GM18520 (cell line): ENCODE measurements around the gene SAFB2.
"Not testable (repeated sequence)": the region's sequence is repeated elsewhere in the genome, so short reads cannot be mapped to it uniquely, and the experiment has no call there.

ENCODE experiments used
- ATAC-seq: cut with Tn5 transposase; IDR thresholded peaks from one replicate; pipeline ENCODE4 v1.9.1; 2021; ENCODE audit not compliant: unreplicated experiment

Gene SAFB2

GRCh38 chr19:5608766-5609165 is 13.8 kb downstream of the SAFB2 start:
- ATAC-seq = not testable (repeated sequence)

- no peak for ATAC-seq
Measured at GRCh38 chr19:5608291-5608690, 14.3 kb downstream of the SAFB2 start.

GRCh38 chr19:5607318-5608275 is 15.0 kb downstream of the SAFB2 start:
- ATAC-seq = no peak

DNA sequence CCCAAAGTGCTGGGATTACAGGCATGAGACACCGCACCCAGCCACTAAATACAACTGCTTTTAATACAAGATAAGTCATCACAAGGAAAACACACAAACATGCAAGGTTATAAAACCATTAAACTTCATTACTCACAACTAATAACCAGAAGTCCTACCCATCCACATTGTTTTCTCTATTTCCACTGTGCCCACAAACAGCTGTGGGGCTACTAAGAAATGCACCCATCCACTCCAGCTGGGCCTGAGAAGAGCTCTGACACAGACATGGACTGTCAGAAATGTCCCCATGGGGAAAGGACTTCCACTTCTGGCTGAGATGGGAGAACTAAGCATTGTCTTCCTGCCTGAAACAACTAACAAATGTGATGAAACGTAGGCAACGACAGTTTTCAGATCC is 17.2 kb downstream of the SAFB2 start:
- ATAC-seq = no peak

GRCh38 chr19:5603626-5604025 is 18.9 kb downstream of the SAFB2 start:
- ATAC-seq = no peak

- no peak for ATAC-seq
Measured at GRCh38 chr19:5600797-5601196, 21.8 kb downstream of the SAFB2 start.

- ATAC-seq = no peak
Measured at GRCh38 chr19:5595745-5596144, 26.8 kb downstream of the SAFB2 start.

DNA sequence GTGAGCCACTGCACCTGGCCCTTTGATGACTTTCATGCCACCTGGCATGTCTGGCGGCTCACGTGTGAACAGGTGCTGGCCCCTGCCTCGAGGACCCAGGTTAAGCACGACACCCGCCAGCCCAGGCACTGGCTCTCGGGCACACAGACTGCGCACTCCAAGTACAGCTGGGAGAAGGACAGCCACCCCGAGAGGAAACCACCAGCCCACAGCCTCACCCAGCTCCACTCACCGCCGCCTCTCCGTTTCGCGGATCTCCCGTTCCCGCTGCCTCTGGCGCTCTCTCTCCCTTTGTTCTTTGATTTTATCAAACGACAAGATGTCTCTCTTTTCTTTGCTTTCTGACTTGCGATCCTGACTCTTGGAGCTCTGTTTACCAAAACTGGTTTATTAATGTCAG is 27.4 kb downstream of the SAFB2 start:
- ATAC-seq = no peak

DNA sequence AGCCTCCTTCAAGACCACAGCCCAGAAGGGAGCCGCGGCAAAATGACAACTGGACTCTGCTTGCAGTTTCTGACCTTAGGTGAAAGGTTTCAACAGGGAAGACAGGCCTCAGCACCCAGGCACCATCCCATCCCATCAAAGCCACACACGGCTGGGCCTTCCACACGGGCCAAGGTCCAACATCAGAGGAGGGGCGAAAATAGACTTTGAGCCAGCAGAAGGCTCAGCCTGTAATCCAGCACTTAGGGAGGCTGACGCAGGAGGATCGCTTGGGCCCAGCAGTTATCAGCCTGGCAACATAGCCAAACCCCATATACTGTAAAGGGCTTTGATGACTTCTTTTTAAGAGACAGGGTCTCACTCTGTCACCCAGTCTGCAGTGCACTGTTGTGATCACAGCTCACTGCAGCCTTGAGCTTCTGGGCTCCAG is 28.0 kb downstream of the SAFB2 start:
- ATAC-seq = no peak

DNA sequence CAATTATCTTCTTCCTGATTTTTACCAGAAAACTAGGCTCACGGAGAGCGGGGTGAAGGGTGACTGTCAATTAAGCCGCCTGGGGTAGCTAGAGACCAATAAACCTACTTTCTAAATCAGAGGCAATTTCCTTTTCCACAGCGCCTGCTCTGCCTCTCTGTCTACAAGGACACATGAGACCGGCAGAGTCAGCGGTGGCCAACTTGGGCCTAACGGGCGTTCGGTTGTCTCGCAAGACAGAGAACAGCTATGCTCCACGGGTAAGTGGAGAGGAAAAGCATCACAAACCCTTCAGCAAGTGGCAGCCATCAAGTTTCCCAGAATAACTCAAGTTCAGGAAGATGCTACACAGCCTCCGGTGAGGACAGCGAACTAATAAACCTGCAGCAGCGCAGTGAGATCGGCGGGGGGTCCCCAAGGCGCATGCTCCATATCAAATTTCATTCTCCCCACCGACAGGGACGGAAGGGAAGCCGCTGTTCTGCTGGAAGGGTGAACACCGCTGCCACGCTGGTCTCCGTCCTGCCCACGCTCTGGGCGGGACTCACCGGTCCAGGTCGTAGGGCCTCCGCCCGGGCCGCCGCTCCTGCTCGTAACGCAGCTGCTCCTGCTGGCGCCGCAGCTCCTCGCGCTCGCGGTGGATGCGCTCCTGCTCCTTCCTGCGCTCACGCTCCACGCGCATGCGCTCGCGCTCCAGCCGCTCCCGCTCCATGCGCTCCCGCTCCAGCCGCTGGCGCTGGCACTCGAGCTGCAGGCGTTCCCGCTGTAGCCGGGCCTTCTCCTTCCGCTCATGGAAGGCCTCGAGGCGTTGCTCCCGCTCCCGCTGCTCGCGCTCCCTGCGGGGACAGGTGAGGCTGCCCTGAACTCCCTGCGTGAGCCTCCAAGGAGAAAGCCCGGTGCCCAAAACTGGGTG is 29.0 kb downstream of the SAFB2 start:
- ATAC-seq = no peak

- ATAC-seq = no peak
Measured at GRCh38 chr19:5592531-5593342, 29.8 kb downstream of the SAFB2 start.

DNA sequence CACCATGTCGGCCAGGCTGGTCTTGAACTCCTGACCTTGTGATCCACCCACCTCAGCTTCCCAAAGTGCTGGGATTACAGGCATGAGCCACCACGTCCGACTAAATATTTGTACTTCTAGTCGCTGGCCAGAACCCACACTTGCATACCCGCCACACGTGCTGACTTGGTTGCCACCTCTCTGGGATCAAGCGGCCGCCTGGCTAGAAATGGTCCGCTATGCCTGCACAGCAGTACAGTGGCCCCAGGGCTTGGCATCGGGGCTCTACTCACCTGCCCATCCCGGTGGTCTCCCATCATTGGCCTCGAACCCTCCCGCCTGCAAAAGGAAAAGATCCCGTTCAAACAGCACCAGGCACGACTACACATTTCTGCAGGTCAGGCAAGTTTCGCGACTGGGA is 31.1 kb downstream of the SAFB2 start:
- ATAC-seq = no peak

DNA sequence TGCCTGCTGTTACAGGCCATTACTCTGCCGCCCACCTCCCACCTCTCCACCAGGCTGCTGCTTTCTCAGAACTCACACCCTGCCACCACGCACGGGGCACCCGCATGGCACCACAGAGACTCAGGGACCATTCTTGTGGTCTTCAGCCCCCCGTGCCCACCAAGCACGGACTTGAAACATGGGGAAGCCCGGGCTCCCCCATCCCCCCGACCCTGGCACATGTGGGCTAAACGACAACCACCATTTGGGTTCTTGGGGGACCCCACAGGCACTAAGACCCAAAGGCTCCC is 31.8 kb downstream of the SAFB2 start:
- no peak for ATAC-seq

DNA sequence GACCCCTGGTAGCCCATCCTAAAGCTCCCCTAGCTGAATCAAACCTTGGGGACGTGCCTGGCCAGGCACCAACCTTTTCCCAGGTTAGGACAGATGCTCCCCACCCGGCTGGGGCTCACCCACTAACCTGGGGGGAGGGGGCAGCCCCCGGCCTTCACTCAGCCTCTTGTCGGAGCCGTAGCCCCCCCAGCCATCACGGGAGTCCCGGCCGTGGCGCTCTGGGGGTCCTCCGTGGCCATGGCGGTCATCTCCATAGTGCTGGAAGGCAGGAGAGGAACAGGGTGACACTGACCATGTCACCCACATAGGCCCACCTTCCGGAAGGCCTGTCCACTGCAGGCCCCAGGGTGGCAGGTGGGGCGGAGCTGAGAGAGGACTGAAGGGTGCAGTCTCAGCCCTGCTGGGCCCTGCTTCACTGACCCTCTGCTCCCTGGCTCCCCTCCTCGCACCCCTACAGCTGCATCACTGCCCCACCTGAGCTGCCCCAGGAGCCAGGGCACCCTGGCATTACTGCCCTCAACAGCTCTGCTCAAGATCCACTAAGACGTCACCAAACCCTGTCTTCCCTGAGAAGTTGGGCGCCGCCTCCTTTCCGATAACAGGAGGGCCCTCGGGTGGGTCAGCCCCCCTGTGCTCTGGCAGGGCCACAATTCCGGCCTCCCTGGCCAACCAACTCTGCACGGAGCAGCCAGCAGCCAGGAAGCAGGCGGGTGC is 32.3 kb downstream of the SAFB2 start:
- no peak for ATAC-seq

- no peak for ATAC-seq
Measured at GRCh38 chr19:5588906-5589676, 33.5 kb downstream of the SAFB2 start.

DNA sequence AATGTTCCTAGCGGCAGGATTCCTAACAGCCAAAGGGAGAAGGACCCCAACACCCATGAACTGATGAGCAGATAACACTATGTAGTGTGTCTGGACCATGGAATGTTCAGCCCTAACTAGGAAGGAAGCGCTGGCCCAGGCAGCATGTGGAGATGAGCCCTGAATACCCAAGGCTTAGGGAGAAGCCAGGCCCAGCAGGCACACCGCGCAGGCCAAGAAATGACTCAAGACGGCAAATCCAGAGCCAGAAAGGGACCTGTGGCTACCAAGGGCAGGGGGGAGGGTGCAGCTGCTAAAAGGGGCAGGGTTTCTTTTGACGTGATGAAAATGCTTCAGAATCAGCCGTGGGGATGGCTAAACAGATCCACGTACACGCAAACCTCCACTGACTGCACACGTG is 34.1 kb downstream of the SAFB2 start:
- ATAC-seq = no peak

- ATAC-seq = no peak
Measured at GRCh38 chr19:5587661-5588060, 34.9 kb downstream of the SAFB2 start.

GRCh38 chr19:5587071-5587455 is 35.5 kb downstream of the SAFB2 start:
- no peak for ATAC-seq

- no peak for ATAC-seq
Measured at GRCh38 chr19:5586300-5587070, 36.1 kb downstream of the SAFB2 start.
